Measurements from ENCODE around the gene FLT4. TPM values are rescaled to one million over a fixed set of nuclear protein-coding genes. Genes with fewer than 3 reads are reported as not detected.

FLT4 gene
- total and polyA plus RNA-seq, 2 experiments from 2014 or later: 3.9 to 9.0 TPM

GRCh38 chr5:180598797-180599589 is 50.4 kb downstream of the FLT4 start:
- TF ChIP-seq CTCF (IDR thresholded peaks at IDR 0.05; ENCODE audit: low read depth, low read length): no peak
- Histone ChIP-seq H3K4me3 (no peak overlapping the region), H3K36me3 (no peaks in the 10 kb centered on the region), H3K27me3 (no peaks in the 10 kb centered on the region), H3K27ac (no peak overlapping the region), H3K4me1 (ENCODE audit: low read depth) (no peaks in the 10 kb centered on the region), H3K9me3 (ENCODE audit: low read depth) (no peaks in the 10 kb centered on the region)
- DNase-seq (ENCODE audit: low read depth in 1 of 2, low spot score in 1 of 2): no peak

- TF ChIP-seq CTCF (IDR thresholded peaks at IDR 0.05; ENCODE audit: low read depth, low read length): no peak
Measured at GRCh38 chr5:180598316-180598701, 51.1 kb downstream of the FLT4 start.

GRCh38 chr5:180596668-180597231 is 52.6 kb downstream of the FLT4 start:
- no peak overlapping the region for H3K4me3 ChIP-seq
- TF ChIP-seq CTCF (IDR thresholded peaks at IDR 0.05; ENCODE audit: low read depth, low read length): no peak

More at GRCh38 chr5:180598316-180598701, 51.1 kb downstream of the FLT4 start:
- peaks cover 6% of the 10 kb centered on the region for H3K27me3 ChIP-seq
- no peak overlapping the region for H3K4me3 ChIP-seq
- H3K27ac ChIP-seq: no peak overlapping the region
- H3K4me1 ChIP-seq (ENCODE audit: low read depth): no peaks in the 10 kb centered on the region
- DNase-seq (ENCODE audit: low read depth in 1 of 2, low spot score in 1 of 2): no peak
- H3K36me3 ChIP-seq: no peaks in the 10 kb centered on the region
- no peaks in the 10 kb centered on the region for H3K9me3 ChIP-seq (ENCODE audit: low read depth)

GRCh38 chr5:180596115-180596667 is 53.2 kb downstream of the FLT4 start:
- no peak for TF ChIP-seq CTCF (IDR thresholded peaks at IDR 0.05; ENCODE audit: low read depth, low read length)
- H3K27ac ChIP-seq: no peak overlapping the region
- DNase-seq (ENCODE audit: low read depth in 1 of 2, low spot score in 1 of 2): no peak
- H3K4me1 ChIP-seq (ENCODE audit: low read depth): peaks cover 1% of the 10 kb centered on the region
- H3K36me3 ChIP-seq: no peaks in the 10 kb centered on the region
- H3K4me3 ChIP-seq: no peak overlapping the region
- peaks cover 28% of the 10 kb centered on the region for H3K27me3 ChIP-seq
- no peaks in the 10 kb centered on the region for H3K9me3 ChIP-seq (ENCODE audit: low read depth)

More at GRCh38 chr5:180596668-180597231, 52.6 kb downstream of the FLT4 start:
- Histone ChIP-seq H3K9me3 (ENCODE audit: low read depth) (no peaks in the 10 kb centered on the region), H3K27me3 (peaks cover 22% of the 10 kb centered on the region), H3K36me3 (no peaks in the 10 kb centered on the region), H3K27ac (no peak overlapping the region), H3K4me1 (ENCODE audit: low read depth) (no peaks in the 10 kb centered on the region)
- no peak for DNase-seq (ENCODE audit: low read depth in 1 of 2, low spot score in 1 of 2)

- Histone ChIP-seq H3K36me3 (no peaks in the 10 kb centered on the region), H3K27ac (no peak overlapping the region), H3K4me1 (ENCODE audit: low read depth) (peaks cover 7% of the 10 kb centered on the region), H3K4me3 (no peak overlapping the region), H3K9me3 (ENCODE audit: low read depth) (no peaks in the 10 kb centered on the region), H3K27me3 (peaks cover 34% of the 10 kb centered on the region)
- no peak for TF ChIP-seq CTCF (IDR thresholded peaks at IDR 0.05; ENCODE audit: low read depth, low read length)
- no peak for DNase-seq (ENCODE audit: low read depth in 1 of 2, low spot score in 1 of 2)
Measured at GRCh38 chr5:180595381-180596114, 53.9 kb downstream of the FLT4 start.
